ENCODE data around the gene ANKRD50. TPM values are rescaled to one million over a fixed set of nuclear protein-coding genes. Genes with fewer than 3 reads are reported as not detected.

ANKRD50 gene
- total and polyA plus RNA-seq, 2 of the 13 experiments (the other 11 are each of a cell fraction or from before 2014, with no cell fraction given), result 2.4 to 4.4 TPM

- TF ChIP-seq ZNF710 (CRISPR knock-in tag; IDR thresholded peaks at IDR 0.05; ENCODE audit: borderline replicate concordance) (peak; percentile 35; the same call in 1 of the 2 replicates), CBX5 (CRISPR knock-in tag; IDR thresholded peaks at IDR 0.05; ENCODE audit: borderline replicate concordance) (peak; percentile 3; the same call in 1 of the 2 replicates), GTF2F1 (IDR thresholded peaks at IDR 0.05; ENCODE audit: low read length) (no peak), ZSCAN29 (CRISPR knock-in tag; conservative IDR thresholded peaks at IDR 0.05) (no peak), TCF7L2 (IDR thresholded peaks at IDR 0.05; ENCODE audit: low read depth, low read length) (no peak), DRAP1 (CRISPR knock-in tag; IDR thresholded peaks at IDR 0.05) (no peak), MAFG (CRISPR knock-in tag; IDR thresholded peaks at IDR 0.05) (0 out of 2 replicates have a peak, but pooled peaks have one; percentile 43), DNMT1 (CRISPR knock-in tag; IDR thresholded peaks at IDR 0.05) (no peak), ZUFSP (CRISPR knock-in tag; IDR thresholded peaks at IDR 0.05; ENCODE audit: borderline replicate concordance) (no peak), ZNF44 (CRISPR knock-in tag; IDR thresholded peaks at IDR 0.05) (no peak), FOXK1 (CRISPR knock-in tag; IDR thresholded peaks at IDR 0.05; ENCODE audit: borderline replicate concordance, low read depth) (no peak; the same call in 1 of the 2 replicates), ZBTB49 (CRISPR knock-in tag; IDR thresholded peaks at IDR 0.05; ENCODE audit: borderline replicate concordance) (no peak), MBD4 (IDR thresholded peaks at IDR 0.05; ENCODE audit: borderline replicate concordance, low read length) (no peak), CBX1 (IDR thresholded peaks at IDR 0.05; ENCODE audit: low read depth) (no peak), ATF2 (CRISPR knock-in tag; IDR thresholded peaks at IDR 0.05) (no peak), ZNF20 (CRISPR knock-in tag; IDR thresholded peaks at IDR 0.05) (no peak), NRL (CRISPR knock-in tag; IDR thresholded peaks at IDR 0.05; ENCODE audit: borderline replicate concordance) (no peak; the same call in 1 of the 2 replicates), NFKBIZ (CRISPR knock-in tag; IDR thresholded peaks at IDR 0.05) (no peak), NCOA5 (CRISPR knock-in tag; IDR thresholded peaks at IDR 0.05) (no peak), RXRA (CRISPR knock-in tag; IDR thresholded peaks at IDR 0.05) (peak; percentile 11; the same call in 1 of the 2 replicates)
Measured at GRCh38 chr4:124712372-124713184, at the start of gene ANKRD50 (continued).
